ENCODE measurements around the gene RALGDS.

The RALGDS gene

DNA sequence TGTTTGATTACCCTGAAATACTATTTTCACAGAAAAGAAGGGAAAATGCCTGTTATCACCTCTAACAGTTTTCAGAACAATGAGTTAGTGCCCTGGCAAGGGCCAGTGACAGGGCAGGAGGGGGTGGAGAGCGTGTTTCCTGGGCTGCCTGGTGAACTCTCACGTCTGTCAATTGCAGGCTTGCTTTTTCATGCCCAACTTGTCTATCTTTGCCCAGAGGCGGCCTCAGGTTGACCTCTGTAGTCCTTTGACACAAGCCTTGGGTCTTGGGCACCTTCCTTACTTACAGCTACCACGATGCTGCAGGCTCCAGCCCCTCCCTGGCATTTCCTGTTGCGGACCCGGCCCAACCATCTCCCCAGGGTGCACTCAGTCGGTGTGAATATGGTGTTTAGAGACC, 61.4 kb downstream of the RALGDS start:
- peaks cover 38% of the 10 kb centered on the region for H3K4me1 Mint-ChIP-seq (ENCODE audit: low read depth)
- H3K27ac Mint-ChIP-seq: no peak overlapping the region
- no peaks in the 10 kb centered on the region for H3K36me3 Mint-ChIP-seq
- H3K9me3 Mint-ChIP-seq (ENCODE audit: low read depth): no peaks in the 10 kb centered on the region
- no peak overlapping the region for H3K4me3 Mint-ChIP-seq
- H3K27me3 Mint-ChIP-seq: no peaks in the 10 kb centered on the region

DNA sequence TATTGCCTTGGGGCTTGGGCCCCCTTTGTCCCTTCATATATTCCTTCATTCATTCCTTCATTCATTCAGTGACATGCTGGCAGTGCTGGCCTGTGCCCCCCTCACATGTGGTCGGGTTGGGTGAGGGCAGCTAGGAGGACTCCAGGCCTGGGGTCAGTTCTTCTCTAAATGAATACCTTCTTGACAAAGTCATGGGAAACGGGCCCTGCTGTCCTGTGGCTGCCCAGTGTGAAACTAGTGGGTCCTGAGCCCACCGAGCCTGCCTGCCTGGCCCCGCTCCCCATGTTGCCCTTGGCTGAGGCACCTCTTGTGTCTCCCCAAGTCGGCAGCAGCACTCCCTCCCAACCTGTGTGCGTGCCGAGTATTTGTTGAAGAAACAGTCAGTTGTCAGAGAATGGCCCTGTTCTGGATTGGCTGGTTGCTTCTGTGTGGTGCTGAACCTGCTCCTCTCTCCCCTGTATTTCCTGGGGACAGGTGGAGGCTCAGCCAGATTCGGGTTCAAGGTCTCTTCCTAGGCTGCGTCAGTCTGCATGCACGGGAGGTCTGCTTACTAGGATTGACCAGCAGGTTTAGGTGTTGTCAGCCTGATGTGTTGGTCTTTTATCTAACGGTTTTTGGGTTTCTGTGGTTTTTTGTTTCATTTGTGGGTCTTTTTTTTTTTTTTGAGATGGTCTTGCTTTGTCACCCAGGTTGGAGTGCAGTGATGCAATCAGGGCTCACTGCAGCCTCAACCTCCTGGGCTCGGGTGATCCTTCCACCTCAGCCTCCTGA, 62.3 kb downstream of the RALGDS start:
- Mint-ChIP-seq H3K4me1 (ENCODE audit: low read depth) (peaks cover 38% of the 10 kb centered on the region), H3K27ac (no peak overlapping the region), H3K9me3 (ENCODE audit: low read depth) (no peaks in the 10 kb centered on the region), H3K4me3 (peak overlapping the region; percentile 23), H3K27me3 (no peaks in the 10 kb centered on the region), H3K36me3 (no peaks in the 10 kb centered on the region)

DNA sequence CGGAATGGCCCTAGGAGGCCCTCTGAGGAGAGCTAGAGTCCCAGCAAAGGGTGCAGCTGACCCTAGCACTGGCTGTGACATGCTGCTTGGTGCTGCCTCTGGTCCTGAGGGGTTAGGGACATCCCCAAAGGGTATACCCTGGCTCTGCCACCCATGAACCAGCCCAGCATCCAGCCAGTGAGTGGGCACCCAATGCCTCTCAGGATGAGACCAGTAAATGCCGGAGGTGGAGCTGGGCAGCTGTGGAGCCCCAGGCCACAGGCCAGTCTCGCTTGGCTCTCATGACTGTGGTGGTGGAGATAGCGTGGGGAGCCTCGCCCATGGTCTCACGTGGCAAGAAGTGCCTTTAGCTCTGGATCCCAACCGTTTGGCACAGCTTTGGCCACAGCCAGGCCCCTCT, 63.0 kb downstream of the RALGDS start:
- no peaks in the 10 kb centered on the region for H3K9me3 Mint-ChIP-seq (ENCODE audit: low read depth)
- no peaks in the 10 kb centered on the region for H3K36me3 Mint-ChIP-seq
- peaks cover 38% of the 10 kb centered on the region for H3K4me1 Mint-ChIP-seq (ENCODE audit: low read depth)
- H3K4me3 Mint-ChIP-seq: no peak overlapping the region
- H3K27ac Mint-ChIP-seq: no peak overlapping the region
- no peaks in the 10 kb centered on the region for H3K27me3 Mint-ChIP-seq

DNA sequence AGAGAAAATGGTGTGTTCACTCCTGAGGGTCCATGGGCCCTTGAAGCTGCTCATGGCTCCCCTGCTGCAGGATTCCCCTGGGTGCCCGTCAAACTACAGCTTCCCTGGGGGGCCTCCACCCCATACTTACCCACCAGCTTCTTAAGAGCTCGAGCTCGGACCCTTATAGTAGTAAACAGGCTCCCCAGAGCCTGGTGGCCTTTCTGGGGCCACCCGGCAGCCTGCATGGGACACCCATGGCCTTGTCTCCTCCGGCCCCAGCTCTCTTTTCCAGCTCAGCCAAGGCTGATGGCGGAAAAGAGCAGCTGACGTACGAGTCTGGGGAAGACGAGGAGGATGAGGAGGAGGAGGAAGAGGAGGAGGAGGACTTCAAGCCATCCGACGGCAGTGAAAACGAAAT, 63.5 kb downstream of the RALGDS start:
- Mint-ChIP-seq H3K4me3 (no peak overlapping the region), H3K36me3 (no peaks in the 10 kb centered on the region), H3K27ac (peak overlapping the region; percentile 58), H3K27me3 (no peaks in the 10 kb centered on the region), H3K4me1 (ENCODE audit: low read depth) (peaks cover 38% of the 10 kb centered on the region), H3K9me3 (ENCODE audit: low read depth) (no peaks in the 10 kb centered on the region)

DNA sequence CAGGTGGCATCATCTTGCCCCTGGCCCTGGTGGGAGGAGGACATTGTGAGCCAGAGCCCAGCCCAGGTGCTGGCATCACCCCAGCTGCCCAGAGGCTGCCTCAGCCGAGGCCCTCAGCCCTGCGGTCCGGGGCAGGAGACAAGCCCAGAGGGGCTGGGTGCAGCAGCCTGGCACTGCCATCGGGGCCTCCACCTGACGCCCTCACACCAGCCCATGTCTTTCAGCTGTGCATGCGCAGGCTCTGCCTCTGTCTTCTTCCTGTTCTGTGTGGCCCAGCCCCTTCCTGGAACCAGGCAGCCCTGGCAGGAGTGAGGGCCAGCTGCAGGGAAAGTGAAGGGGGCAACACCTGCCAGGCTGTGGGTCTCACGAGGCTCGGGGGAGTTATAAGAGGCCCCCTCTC, 64.0 kb downstream of the RALGDS start:
- Mint-ChIP-seq H3K4me1 (ENCODE audit: low read depth) (peaks cover 38% of the 10 kb centered on the region), H3K9me3 (ENCODE audit: low read depth) (no peaks in the 10 kb centered on the region), H3K27ac (no peak overlapping the region), H3K4me3 (no peak overlapping the region), H3K36me3 (no peaks in the 10 kb centered on the region), H3K27me3 (no peaks in the 10 kb centered on the region)

DNA sequence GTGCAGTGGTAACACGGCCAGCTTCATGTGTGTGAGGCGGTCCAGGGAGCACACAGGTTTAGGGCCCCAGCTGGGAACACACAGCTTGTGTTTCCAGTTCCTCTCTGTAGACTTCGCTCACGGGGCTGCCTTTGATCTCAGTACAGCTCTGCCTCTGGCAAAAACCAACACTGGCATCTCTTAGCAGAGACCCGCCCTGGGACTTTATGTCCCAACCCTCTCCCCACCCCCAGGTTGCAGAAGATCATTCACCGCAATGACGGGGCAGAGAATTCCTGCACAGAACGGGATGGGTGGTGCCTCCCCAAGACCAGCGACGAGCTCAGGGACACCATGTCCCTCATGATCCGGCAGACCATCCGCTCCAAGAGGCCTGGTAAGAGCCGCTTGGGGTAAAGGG, 64.5 kb downstream of the RALGDS start:
- H3K27me3 Mint-ChIP-seq: no peaks in the 10 kb centered on the region
- peaks cover 38% of the 10 kb centered on the region for H3K4me1 Mint-ChIP-seq (ENCODE audit: low read depth)
- H3K36me3 Mint-ChIP-seq: no peaks in the 10 kb centered on the region
- peak overlapping the region; percentile 32 for H3K4me3 Mint-ChIP-seq
- H3K9me3 Mint-ChIP-seq (ENCODE audit: low read depth): no peaks in the 10 kb centered on the region
- H3K27ac Mint-ChIP-seq: no peak overlapping the region

DNA sequence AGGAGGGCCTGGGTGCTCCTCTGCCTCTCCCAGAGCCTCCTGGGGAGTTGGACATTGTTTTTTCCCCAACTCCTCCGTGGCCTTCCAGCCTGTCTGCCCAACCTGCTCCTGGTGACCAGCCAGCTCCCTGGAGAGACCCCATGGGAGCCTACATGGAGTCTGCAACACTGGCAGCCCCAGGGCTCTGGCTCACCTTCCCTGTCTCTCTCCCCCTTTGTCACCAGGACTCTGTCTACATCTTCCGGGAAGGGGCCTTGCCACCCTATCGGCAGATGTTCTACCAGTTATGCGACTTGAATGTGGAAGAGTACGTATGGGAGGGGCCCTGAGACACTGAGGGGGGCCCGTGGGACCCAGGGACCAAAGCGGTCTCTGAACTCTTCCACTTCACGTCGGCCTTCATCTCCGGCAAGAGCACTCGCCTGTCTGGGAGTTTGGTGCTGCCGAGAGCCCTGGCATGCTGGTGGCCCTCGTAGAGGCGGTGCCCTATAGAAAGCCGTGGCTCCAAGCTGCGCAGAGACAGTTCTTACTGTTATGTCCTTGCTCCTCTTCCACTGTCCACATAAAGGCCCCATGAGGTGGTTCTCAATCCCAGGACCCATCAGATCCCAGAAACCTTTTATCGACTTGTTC, 65.1 kb downstream of the RALGDS start:
- Mint-ChIP-seq H3K27me3 (no peaks in the 10 kb centered on the region), H3K9me3 (ENCODE audit: low read depth) (no peaks in the 10 kb centered on the region), H3K4me1 (ENCODE audit: low read depth) (peaks cover 36% of the 10 kb centered on the region), H3K36me3 (no peaks in the 10 kb centered on the region), H3K27ac (no peak overlapping the region), H3K4me3 (no peak overlapping the region)

DNA sequence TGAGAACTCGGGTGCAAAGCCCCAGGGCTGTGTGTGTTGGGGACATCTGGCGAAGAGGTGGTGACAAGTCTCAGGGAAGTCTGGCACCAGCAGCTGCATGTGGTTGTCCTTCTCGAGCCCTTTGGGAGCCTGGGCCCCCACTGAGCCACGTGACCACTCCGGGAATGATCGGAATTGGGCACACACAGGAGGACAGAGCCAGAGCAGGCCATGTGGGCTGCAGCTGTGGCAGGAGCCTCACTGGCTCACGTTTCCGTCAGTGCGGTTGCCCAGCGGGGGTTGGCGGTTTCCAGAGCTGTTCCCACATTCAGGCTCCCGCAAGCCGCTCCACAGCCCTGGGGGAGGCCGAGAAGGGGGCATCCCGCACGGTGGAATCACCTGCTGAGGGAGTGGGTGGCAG, 66.1 kb downstream of the RALGDS start:
- no peak overlapping the region for H3K4me3 Mint-ChIP-seq
- no peak overlapping the region for H3K27ac Mint-ChIP-seq

DNA sequence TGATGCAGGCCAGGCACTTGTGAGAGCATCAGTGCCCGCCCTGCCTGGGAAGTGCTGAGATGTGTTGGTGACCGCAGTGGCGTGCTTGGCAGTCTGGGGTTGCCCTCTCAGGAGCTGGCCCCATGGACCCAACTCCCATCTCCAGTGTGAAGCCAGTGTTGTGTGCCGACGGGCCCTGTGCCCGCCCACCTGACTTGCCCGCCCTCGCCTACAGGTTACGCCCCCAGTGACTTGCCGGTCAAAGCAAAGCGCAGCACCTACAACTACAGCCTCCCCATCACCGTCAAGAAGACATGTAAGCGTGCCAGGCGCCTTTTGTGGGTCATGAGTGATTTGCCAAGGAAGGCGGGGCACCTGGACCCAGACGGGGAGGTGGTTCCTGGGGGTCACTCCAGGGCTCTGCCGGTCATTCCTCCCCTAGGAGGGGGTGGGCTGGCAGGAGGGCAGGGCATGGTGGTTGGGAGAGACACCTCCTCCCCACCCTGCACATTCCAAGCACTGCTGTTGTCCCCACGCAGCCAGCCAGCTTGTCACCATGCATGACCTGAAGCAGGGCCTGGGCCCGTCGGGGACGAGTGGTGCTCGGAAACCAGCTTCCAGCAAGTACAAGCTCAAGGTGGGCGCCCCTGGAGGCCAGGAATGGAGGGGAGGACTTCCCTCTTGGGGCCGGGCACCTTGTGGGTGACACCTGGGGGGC, 66.7 kb downstream of the RALGDS start:
- Mint-ChIP-seq H3K36me3 (peaks cover 3% of the 10 kb centered on the region), H3K4me3 (no peak overlapping the region), H3K27ac (no peak overlapping the region), H3K27me3 (no peaks in the 10 kb centered on the region), H3K4me1 (ENCODE audit: low read depth) (peaks cover 25% of the 10 kb centered on the region), H3K9me3 (ENCODE audit: low read depth) (no peaks in the 10 kb centered on the region)

More for the DNA sequence above, 66.1 kb downstream of the RALGDS start:
- H3K4me1 Mint-ChIP-seq (ENCODE audit: low read depth): peaks cover 31% of the 10 kb centered on the region
- H3K36me3 Mint-ChIP-seq: peaks cover under 1% of the 10 kb centered on the region
- H3K9me3 Mint-ChIP-seq (ENCODE audit: low read depth): no peaks in the 10 kb centered on the region
- no peaks in the 10 kb centered on the region for H3K27me3 Mint-ChIP-seq

DNA sequence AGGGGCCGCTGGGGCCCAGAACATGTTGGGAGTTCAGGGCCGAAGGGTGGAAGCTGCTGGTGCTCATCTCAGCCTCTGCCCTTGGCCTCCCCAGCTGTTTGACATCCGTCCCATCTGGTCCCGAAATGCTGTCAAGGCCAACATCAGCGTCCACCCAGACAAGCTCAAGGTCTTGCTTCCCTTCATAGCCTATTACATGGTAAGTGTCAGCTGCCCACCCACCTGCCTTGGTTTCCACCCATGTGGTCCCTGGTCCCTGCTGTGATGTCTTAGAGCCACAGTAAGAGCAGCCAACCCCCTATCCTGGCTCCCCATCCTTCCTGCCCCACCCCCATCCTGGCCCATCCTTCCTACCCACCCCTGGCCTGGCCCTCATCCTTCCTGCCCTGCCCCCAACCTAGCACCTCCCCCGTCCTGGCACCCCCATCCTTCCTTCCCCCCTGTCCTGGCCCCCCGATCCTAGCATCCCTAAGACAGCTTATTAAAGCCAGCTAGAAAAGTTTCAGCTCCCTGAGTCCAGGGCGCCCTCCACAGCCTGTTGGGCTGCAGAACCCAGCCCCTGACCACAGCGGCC, 69.0 kb downstream of the RALGDS start:
- H3K4me3 Mint-ChIP-seq: no peak overlapping the region
- H3K27me3 Mint-ChIP-seq: no peaks in the 10 kb centered on the region
- H3K27ac Mint-ChIP-seq: no peak overlapping the region
- H3K4me1 Mint-ChIP-seq (ENCODE audit: low read depth): peaks cover 8% of the 10 kb centered on the region
- H3K36me3 Mint-ChIP-seq: peaks cover 3% of the 10 kb centered on the region
- H3K9me3 Mint-ChIP-seq (ENCODE audit: low read depth): no peaks in the 10 kb centered on the region

DNA sequence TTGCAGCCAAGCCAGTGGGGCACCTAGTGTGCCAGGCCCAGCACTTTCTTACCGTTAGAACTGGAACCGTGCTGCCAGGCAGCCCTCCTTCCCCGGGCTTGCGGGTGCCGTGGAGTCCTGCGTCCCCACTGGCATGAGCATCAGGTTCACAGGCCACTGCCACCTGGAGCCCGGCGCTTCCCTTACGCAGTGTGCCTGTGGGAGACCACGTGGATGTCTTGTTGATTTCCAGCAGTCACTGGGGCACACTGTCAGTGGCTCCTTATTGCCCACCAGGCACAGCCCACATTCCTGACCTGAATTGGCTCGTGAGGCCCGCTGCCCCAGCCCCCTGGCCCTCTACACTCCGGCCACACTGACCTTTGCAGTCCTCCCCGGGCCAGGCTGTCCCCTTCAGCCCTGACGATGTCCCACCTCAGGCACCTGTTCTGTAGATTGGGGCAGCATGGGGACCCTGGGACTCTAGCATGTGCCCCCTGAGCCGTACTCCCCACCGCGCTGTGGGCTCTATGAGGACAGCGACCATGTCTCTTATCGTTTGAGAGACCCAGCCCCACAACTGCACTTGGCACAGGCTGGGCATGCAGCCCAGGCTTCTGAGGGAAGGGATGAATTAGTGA, 69.6 kb downstream of the RALGDS start:
- Mint-ChIP-seq H3K4me3 (no peak overlapping the region), H3K36me3 (peaks cover 3% of the 10 kb centered on the region), H3K4me1 (ENCODE audit: low read depth) (peaks cover 4% of the 10 kb centered on the region), H3K27me3 (no peaks in the 10 kb centered on the region), H3K27ac (no peak overlapping the region), H3K9me3 (ENCODE audit: low read depth) (no peaks in the 10 kb centered on the region)

DNA sequence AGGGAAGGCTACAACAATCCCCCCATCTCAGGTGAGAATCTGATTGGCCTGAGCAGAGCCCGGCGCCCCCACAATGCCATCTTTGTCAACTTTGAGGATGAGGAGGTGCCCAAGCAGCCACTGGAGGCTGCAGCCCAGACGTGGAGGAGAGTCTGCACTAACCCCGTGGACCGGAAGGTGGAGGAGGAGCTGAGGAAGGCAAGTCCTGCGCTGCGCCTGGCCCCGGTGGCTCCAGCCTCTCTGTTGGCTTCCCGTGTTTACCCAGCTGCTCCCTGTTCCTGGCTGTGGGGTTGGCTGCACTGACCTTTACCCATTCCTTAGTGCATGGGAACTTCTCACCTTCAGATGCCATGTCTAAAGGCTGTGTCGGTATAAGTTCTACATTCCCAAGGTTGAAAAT, 70.3 kb downstream of the RALGDS start:
- no peak overlapping the region for H3K4me3 Mint-ChIP-seq
- no peaks in the 10 kb centered on the region for H3K4me1 Mint-ChIP-seq (ENCODE audit: low read depth)
- H3K36me3 Mint-ChIP-seq: peaks cover 3% of the 10 kb centered on the region
- H3K9me3 Mint-ChIP-seq (ENCODE audit: low read depth): no peaks in the 10 kb centered on the region
- no peak overlapping the region for H3K27ac Mint-ChIP-seq
- no peaks in the 10 kb centered on the region for H3K27me3 Mint-ChIP-seq

DNA sequence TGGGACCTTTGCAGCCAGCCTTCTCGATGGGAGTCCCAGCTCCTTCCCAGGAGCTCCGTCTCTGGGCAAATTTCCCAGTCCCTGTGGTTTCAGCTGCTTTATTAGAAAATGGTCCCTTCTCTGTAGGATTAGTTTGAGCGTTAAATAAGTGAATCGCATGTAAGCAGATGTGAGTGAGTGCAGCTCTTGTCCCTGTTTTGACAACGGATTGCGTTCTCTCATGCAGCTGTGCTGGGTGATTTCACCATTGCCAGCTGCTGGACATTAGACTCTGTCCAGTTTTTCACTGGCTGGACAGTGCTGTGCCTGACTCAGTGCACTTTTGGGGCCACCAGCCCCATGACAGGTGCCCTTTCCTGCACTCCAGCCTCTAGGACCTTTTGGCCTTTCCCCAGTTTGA, 70.9 kb downstream of the RALGDS start:
- Mint-ChIP-seq H3K4me3 (no peak overlapping the region), H3K4me1 (ENCODE audit: low read depth) (no peaks in the 10 kb centered on the region), H3K36me3 (peaks cover 3% of the 10 kb centered on the region), H3K27ac (no peak overlapping the region), H3K27me3 (no peaks in the 10 kb centered on the region), H3K9me3 (ENCODE audit: low read depth) (no peaks in the 10 kb centered on the region)

DNA sequence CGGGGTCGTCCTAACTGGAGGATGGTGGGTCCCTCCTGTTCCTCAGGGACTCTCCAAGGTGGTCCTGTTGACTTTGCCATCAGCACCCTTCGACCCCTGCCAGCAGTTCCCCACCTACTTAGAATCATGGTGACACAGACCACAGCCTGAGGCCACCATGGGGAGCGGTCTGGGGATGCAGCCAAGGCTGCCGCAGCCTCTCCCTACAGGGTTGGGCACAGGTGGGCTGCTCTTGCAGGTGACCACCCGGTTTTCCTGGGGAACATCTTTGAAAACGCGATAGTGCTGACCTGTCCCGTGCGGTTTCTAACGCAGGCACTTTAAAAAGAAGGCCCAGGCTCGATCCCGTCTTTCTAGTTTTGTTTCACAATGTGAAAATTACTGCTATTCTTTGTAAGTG, 72.0 kb downstream of the RALGDS start:
- Mint-ChIP-seq H3K9me3 (ENCODE audit: low read depth) (no peaks in the 10 kb centered on the region), H3K27me3 (no peaks in the 10 kb centered on the region), H3K4me3 (no peak overlapping the region), H3K27ac (no peak overlapping the region), H3K36me3 (peaks cover 3% of the 10 kb centered on the region), H3K4me1 (ENCODE audit: low read depth) (peaks cover 5% of the 10 kb centered on the region)

DNA sequence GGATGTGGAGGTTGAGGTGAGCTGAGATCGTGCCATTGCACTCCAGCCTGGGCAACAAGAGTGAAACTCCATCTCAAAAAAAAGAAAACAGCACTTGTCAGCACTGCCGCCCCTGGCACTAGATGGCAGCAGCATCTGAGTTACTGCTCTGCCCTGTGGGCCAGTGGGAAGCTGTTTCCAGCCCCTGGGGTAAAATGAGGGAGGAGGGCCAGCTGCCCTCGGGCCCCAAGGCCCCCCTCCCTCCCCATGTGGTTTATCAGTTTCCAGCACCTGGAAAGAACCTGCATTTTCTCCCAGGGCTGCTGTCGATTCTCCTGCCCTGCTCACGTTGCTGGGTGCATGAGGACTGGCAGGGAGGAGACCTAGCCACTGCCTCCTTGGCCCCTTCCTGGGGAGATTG, 72.4 kb downstream of the RALGDS start:
- Mint-ChIP-seq H3K36me3 (peaks cover 3% of the 10 kb centered on the region), H3K27me3 (no peaks in the 10 kb centered on the region), H3K4me1 (ENCODE audit: low read depth) (peaks cover 5% of the 10 kb centered on the region), H3K27ac (no peak overlapping the region), H3K9me3 (ENCODE audit: low read depth) (no peaks in the 10 kb centered on the region), H3K4me3 (no peak overlapping the region)
